A549 (cell line): Measurements from ENCODE around the gene RPS6KA2. TPM values are rescaled to one million over a fixed set of nuclear protein-coding genes. Genes with fewer than 3 reads are reported as not detected.

ENCODE experiments used
- ATAC-seq, 2 experiments: fragments of 200-7000 bp in 1 of 2; fragments of >200 bp in 1 of 2; cut with Nextera tagmentation in 1 of 2; cut with Tn5 transposase in 1 of 2; 3 replicates each; pipeline versions ENCODE4 v1.8.0 to v1.9.1; 2018 to 2020; ENCODE audit warnings: mild to moderate bottlenecking in 1 of 2, moderate library complexity in 1 of 2
- CTCF ChIA-PET: fragments of 300-600 bp; sonication (Branson Sonifier 250); formaldehyde crosslinking; extraction: SDS; loops from one replicate; lab custom pipeline; 2021; ENCODE audit warnings: antibody characterized with exemption, inconsistent platforms; lab: Yijun Ruan, JAX
- POLR2A ChIA-PET: fragments of 350-600 bp; formaldehyde crosslinking; extraction: SDS; loops from one replicate; lab custom pipeline; 2021; ENCODE audit warnings: antibody characterized with exemption, inconsistent platforms; lab: Yijun Ruan, JAX
- DNase-seq, 2 experiments: peaks; one replicate each; pipeline versions ENCODE4 v3.0.0 to v3.0.0-alpha.2; 2011 to 2016; ENCODE audit warnings: low read depth in 1 of 2, low spot score in 1 of 2
- FAIRE-seq: peaks from 2 replicates; lab custom pipeline; 2011; peaks lifted over from hg19 to GRCh38; lab: Jason Lieb, UNC
- H3K27ac ChIP-seq, 2 experiments: fragments of >200 bp; sonication (Bioruptor Twin); formaldehyde crosslinking; 3 replicates each; pipeline ENCODE4 v1.5.1; 2016 to 2017
- H3K4me1 ChIP-seq: fragments of >200 bp; sonication (Bioruptor Twin); formaldehyde crosslinking; 3 replicates; pipeline ENCODE4 v1.6.1; 2016
- H3K4me2 ChIP-seq: fragments of >200 bp; sonication (Bioruptor Twin); formaldehyde crosslinking; 3 replicates; pipeline ENCODE4 v1.6.1; 2016
- H3K4me3 ChIP-seq: fragments of >200 bp; sonication (Bioruptor Twin); formaldehyde crosslinking; 3 replicates; pipeline ENCODE4 v1.5.1; 2016
- H3K9me3 ChIP-seq: fragments of >200 bp; sonication (Bioruptor Twin); formaldehyde crosslinking; 3 replicates; pipeline ENCODE4 v1.6.1; 2016
- ATOH8 ChIP-seq: fragments of 250-450 bp; sonication (Bioruptor Pico); IDR thresholded peaks from 2 replicates; pipeline ENCODE4 v1.5.0; 2020; ENCODE audit warnings: low read depth, mild to moderate bottlenecking, moderate library complexity
- EHMT2 ChIP-seq: fragments of 200-600 bp; sonication (generic); IDR thresholded peaks from 2 replicates; pipeline ENCODE4 v1.6.1; 2016; ENCODE audit warnings: antibody characterized with exemption, low read depth, mild to moderate bottlenecking, moderate library complexity
- EP300 ChIP-seq, 2 experiments: fragments of >200 bp; sonication (Bioruptor Twin); formaldehyde crosslinking; IDR thresholded peaks; 2 replicates in 1 of 2; 3 replicates in 1 of 2; pipeline ENCODE4 v1.6.1; 2016 to 2017
- ESRRA ChIP-seq: fragments of 150-350 bp; IDR thresholded peaks from 2 replicates; pipeline ENCODE4 v1.6.1; 2014; ENCODE audit warnings: mild to moderate bottlenecking, low read length, borderline replicate concordance
- GATA3 ChIP-seq: IDR thresholded peaks from 2 replicates; pipeline ENCODE4 v1.6.1; 2012; ENCODE audit warnings: borderline replicate concordance
- HEYL ChIP-seq: fragments of 250-450 bp; sonication (Bioruptor Pico); IDR thresholded peaks from 2 replicates; pipeline ENCODE4 v1.8.0; 2021; ENCODE audit warnings: mild to moderate bottlenecking, moderate library complexity
- HMGXB4 ChIP-seq: fragments of 250-450 bp; sonication (Bioruptor Pico); IDR thresholded peaks from 2 replicates; pipeline ENCODE4 v1.5.0; 2021; ENCODE audit warnings: mild to moderate bottlenecking, moderate library complexity, borderline replicate concordance
- HOXB5 ChIP-seq: fragments of 250-450 bp; sonication (Bioruptor Pico); IDR thresholded peaks from 2 replicates; pipeline ENCODE4 v1.5.0; 2020; ENCODE audit warnings: mild to moderate bottlenecking, moderate library complexity
- MAFK ChIP-seq: fragments of 450-650 bp; IDR thresholded peaks from 2 replicates; pipeline ENCODE4 v1.6.1; 2014; ENCODE audit not compliant: partially characterized antibody
- NPAS2 ChIP-seq: fragments of 250-450 bp; sonication (Bioruptor Pico); IDR thresholded peaks from 2 replicates; pipeline ENCODE4 v1.8.0; 2022; ENCODE audit warnings: mild to moderate bottlenecking, moderate library complexity, borderline replicate concordance
- POLR2A ChIP-seq: IDR thresholded peaks from 2 replicates; pipeline ENCODE4 v1.6.1; 2012; ENCODE audit warnings: mild to moderate bottlenecking, low read length
- POLR2AphosphoS2 ChIP-seq: conservative IDR thresholded peaks from 2 replicates; pipeline ENCODE4 v1.6.1; 2012; ENCODE audit warnings: low read length, improper control_type of control experiment, inconsistent platforms
- RARB ChIP-seq: fragments of 250-450 bp; sonication (Bioruptor Pico); IDR thresholded peaks from 2 replicates; pipeline ENCODE4 v1.8.0; 2021; ENCODE audit warnings: mild to moderate bottlenecking, moderate library complexity
- RCOR1 ChIP-seq: fragments of 150-350 bp; IDR thresholded peaks from 2 replicates; pipeline ENCODE4 v1.6.1; 2014; ENCODE audit warnings: antibody characterized with exemption, low read length, low read depth
- RFX5 ChIP-seq: fragments of 450-650 bp; IDR thresholded peaks from 2 replicates; pipeline ENCODE4 v1.7.1; 2014; ENCODE audit warnings: antibody characterized with exemption, mild to moderate bottlenecking, moderate library complexity
- SREBF2 ChIP-seq: fragments of 450-650 bp; IDR thresholded peaks from 2 replicates; pipeline ENCODE4 v1.6.1; 2014; ENCODE audit warnings: mild to moderate bottlenecking, moderate library complexity
- TP53 ChIP-seq: fragments of 250-450 bp; sonication (Bioruptor Pico); IDR thresholded peaks from 2 replicates; pipeline ENCODE4 v1.5.0; 2021; ENCODE audit warnings: mild to moderate bottlenecking, moderate library complexity
- WGBS: methylation state at CpG from one replicate; pipeline ENCODE4 v1.1.6; 2017; ENCODE audit errors: missing lambda C conversion rate; 5-methylcytosine and 5-hydroxymethylcytosine counted together
- polyA plus RNA-seq, 4 experiments: library from polyadenylated mRNA; depleted of rRNA in 3 of 4; stranded (reverse); fragments of >200 nt; fragmentation: RNase III in 1 of 4; extraction: RNeasy Plus Mini Kit Qiagen cat#74134 plus additional on column Dnase treatment in 1 of 4; gene quantifications; 2 replicates in 3 of 4; 3 replicates in 1 of 4; pipeline ENCODE4 v1.2.3, GENCODE V29; 2011 to 2017
- TF ChIP-seq, protein P1 (sequence below): fragments of 200-600 bp; sonication (generic); IDR thresholded peaks from 2 replicates; pipeline ENCODE4 v1.6.1; 2016; ENCODE audit warnings: antibody characterized with exemption, mild to moderate bottlenecking, moderate library complexity
- TF ChIP-seq, protein P2 (sequence below): IDR thresholded peaks from 2 replicates; pipeline ENCODE4 v1.6.1; 2012; ENCODE audit warnings: low read depth, borderline replicate concordance
- TF ChIP-seq, protein P3 (sequence below): IDR thresholded peaks from 2 replicates; pipeline ENCODE4 v1.6.1; 2012

Gene RPS6KA2
- polyA plus RNA-seq, 2 of the 4 experiments (the other 2 are of a cell fraction): 0.19 TPM; not detected in 1

DNA sequence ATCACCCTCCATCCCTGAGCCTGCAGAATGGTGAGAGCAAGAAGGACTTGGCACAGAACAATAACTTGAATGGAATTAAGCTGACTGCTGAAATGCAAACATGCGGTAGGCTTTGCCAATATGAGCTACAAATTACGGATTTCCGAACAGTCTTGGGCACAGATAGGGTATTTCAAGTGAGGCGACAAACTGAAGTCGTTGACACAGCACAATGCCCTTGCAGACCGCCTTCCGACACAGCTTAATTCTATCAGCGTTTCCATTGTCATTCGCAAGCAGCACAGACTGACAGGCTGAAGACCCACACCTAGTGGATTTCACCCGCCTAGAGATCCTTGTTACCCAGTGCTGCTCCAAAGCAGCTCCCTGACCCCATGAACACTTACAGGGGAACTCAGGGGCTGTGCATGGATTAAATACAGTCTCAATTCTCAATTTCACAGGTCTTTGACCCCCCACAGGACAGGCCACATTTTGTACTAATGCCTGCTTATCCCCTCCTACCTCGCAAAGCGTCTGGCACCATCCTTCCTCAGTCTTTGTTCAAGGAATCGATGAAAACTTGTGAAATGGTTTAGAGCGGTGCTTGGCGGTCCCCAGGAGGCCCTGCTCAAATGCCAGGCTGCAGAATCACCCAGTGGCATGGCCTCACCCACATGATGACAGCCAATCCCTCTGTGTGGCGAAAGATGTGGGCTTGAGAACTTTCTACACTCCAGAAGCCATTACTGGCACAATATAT, 75.1 kb downstream of the RPS6KA2 start:
- ChIA-PET CTCF (no interaction called here), POLR2A (no interaction called here)
- no peaks in the 10 kb centered on the region; the same call in 2 of the 3 replicates for H3K9me3 ChIP-seq
- no peak overlapping the region for H3K4me3 ChIP-seq
- WGBS: 61% methylated on average over 16 of the region's 16 CpGs
- DNase-seq: no peak
- peaks cover 4% of the 10 kb centered on the region; the same call in 1 of the 3 replicates for H3K4me1 ChIP-seq
- H3K27ac ChIP-seq: no peak overlapping the region
- H3K4me2 ChIP-seq: no peak overlapping the region
- TF ChIP-seq, protein P1, sequence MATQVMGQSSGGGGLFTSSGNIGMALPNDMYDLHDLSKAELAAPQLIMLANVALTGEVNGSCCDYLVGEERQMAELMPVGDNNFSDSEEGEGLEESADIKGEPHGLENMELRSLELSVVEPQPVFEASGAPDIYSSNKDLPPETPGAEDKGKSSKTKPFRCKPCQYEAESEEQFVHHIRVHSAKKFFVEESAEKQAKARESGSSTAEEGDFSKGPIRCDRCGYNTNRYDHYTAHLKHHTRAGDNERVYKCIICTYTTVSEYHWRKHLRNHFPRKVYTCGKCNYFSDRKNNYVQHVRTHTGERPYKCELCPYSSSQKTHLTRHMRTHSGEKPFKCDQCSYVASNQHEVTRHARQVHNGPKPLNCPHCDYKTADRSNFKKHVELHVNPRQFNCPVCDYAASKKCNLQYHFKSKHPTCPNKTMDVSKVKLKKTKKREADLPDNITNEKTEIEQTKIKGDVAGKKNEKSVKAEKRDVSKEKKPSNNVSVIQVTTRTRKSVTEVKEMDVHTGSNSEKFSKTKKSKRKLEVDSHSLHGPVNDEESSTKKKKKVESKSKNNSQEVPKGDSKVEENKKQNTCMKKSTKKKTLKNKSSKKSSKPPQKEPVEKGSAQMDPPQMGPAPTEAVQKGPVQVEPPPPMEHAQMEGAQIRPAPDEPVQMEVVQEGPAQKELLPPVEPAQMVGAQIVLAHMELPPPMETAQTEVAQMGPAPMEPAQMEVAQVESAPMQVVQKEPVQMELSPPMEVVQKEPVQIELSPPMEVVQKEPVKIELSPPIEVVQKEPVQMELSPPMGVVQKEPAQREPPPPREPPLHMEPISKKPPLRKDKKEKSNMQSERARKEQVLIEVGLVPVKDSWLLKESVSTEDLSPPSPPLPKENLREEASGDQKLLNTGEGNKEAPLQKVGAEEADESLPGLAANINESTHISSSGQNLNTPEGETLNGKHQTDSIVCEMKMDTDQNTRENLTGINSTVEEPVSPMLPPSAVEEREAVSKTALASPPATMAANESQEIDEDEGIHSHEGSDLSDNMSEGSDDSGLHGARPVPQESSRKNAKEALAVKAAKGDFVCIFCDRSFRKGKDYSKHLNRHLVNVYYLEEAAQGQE: no peak
- no peak for TF ChIP-seq ATOH8
- TF ChIP-seq HMGXB4: no peak
- no peak for TF ChIP-seq HEYL
- no peak for TF ChIP-seq RFX5
- TF ChIP-seq, protein P2, sequence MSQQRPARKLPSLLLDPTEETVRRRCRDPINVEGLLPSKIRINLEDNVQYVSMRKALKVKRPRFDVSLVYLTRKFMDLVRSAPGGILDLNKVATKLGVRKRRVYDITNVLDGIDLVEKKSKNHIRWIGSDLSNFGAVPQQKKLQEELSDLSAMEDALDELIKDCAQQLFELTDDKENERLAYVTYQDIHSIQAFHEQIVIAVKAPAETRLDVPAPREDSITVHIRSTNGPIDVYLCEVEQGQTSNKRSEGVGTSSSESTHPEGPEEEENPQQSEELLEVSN: no peak
- TF ChIP-seq, protein P3, sequence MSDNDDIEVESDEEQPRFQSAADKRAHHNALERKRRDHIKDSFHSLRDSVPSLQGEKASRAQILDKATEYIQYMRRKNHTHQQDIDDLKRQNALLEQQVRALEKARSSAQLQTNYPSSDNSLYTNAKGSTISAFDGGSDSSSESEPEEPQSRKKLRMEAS: no peak
- no peak for TF ChIP-seq ESRRA
- TF ChIP-seq SREBF2: no peak
- no peak for TF ChIP-seq POLR2A
- no peak for TF ChIP-seq NPAS2 (CRISPR knock-in tag)
- TF ChIP-seq HOXB5: no peak
- no peak for TF ChIP-seq EP300 (IDR thresholded peaks at IDR 0.05)
- TF ChIP-seq TP53 (CRISPR knock-in tag): no peak
- TF ChIP-seq RARB (CRISPR knock-in tag): no peak
- no peak for TF ChIP-seq RCOR1
- TF ChIP-seq POLR2AphosphoS2: no peak
- TF ChIP-seq EHMT2: no peak
- no peak for TF ChIP-seq MAFK
- ATAC-seq: no peak
- FAIRE-seq: no peak

GRCh38 chr6:166546653-166547052, 80.4 kb downstream of the RPS6KA2 start:
- no peak for DNase-seq

More at GRCh38 chr6:166546653-166547052, 80.4 kb downstream of the RPS6KA2 start:
- H3K4me2 ChIP-seq: no peak overlapping the region
- ChIA-PET CTCF (interaction anchor here (1.1 kb wide), 1 partner anchor 271 kb away, joined by 3 read pairs; no protein-coding TSS in a partner anchor), POLR2A (no interaction called here)
- 49% methylated on average over 6 of the region's 6 CpGs for WGBS
- no peak overlapping the region for H3K4me3 ChIP-seq
- no peaks in the 10 kb centered on the region for H3K4me1 ChIP-seq
- ATAC-seq: no peak
- FAIRE-seq: no peak
- TF ChIP-seq GATA3: no peak
- peak; percentile 60 for TF ChIP-seq MAFK
- H3K27ac ChIP-seq: no peak overlapping the region
- H3K9me3 ChIP-seq: no peaks in the 10 kb centered on the region; the same call in 2 of the 3 replicates
